Measurements from ENCODE around the gene LYSET. TPM values are rescaled to one million over a fixed set of nuclear protein-coding genes. Genes with fewer than 3 reads are reported as not detected.

The LYSET gene
- total and polyA plus RNA-seq, 2 experiments from 2014 or later: 7.5 to 42.3 TPM

DNA sequence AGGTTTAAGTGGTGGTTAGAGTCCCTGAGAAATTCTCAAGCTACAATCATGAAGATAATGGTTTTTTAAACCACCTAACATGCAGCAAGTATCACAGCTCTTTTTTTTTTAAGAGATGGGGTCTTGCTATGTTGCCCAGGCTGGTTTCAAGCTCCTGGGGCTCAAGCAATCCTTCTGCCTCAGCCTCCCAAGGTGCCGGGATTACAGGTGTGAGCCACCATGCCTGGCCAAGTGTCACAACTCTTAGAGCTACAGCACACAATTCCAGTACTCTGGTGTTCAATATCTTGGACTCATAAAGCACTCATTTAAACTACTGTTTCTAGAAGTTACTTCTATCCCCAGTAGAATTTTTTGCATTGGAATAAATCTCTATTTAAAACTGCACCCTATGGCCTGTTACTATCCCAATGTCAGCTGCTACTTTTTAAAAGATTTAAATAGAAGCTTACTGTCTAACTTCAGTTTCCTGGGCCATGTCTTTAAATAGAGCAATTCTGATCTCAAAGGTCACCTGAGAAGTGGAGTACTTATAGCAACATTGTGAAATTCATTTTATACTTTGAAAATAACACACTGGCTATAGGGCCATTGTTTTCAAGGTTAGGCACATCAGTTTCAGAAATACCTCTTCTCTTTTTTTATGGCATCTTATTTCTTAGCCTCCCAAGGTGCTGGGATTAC, 10.3 kb downstream of the LYSET start:
- peak overlapping the region; percentile 12 for H3K27ac ChIP-seq
- H3K36me3 ChIP-seq: no peaks in the 10 kb centered on the region
- TF ChIP-seq CTCF (IDR thresholded peaks at IDR 0.05; ENCODE audit: low read depth, low read length): no peak
- H3K9me3 ChIP-seq (ENCODE audit: low read depth): no peaks in the 10 kb centered on the region
- no peak for DNase-seq (ENCODE audit: low read depth in 1 of 2, low spot score in 1 of 2)
- no peak overlapping the region for H3K4me3 ChIP-seq
- H3K27me3 ChIP-seq: no peaks in the 10 kb centered on the region
- H3K4me1 ChIP-seq (ENCODE audit: low read depth): no peaks in the 10 kb centered on the region

- Histone ChIP-seq H3K4me1 (ENCODE audit: low read depth) (no peaks in the 10 kb centered on the region), H3K4me3 (no peak overlapping the region), H3K27me3 (no peaks in the 10 kb centered on the region), H3K36me3 (no peaks in the 10 kb centered on the region), H3K27ac (no peak overlapping the region), H3K9me3 (ENCODE audit: low read depth) (no peaks in the 10 kb centered on the region)
- no peak for TF ChIP-seq CTCF (IDR thresholded peaks at IDR 0.05; ENCODE audit: low read depth, low read length)
- no peak for DNase-seq (ENCODE audit: low read depth in 1 of 2, low spot score in 1 of 2)
Observed at GRCh38 chr14:93199031-93199430, 13.9 kb downstream of the LYSET start.

GRCh38 chr14:93200553-93200952, 15.4 kb downstream of the LYSET start:
- no peaks in the 10 kb centered on the region for H3K36me3 ChIP-seq
- H3K27me3 ChIP-seq: no peaks in the 10 kb centered on the region
- no peak for DNase-seq (ENCODE audit: low read depth in 1 of 2, low spot score in 1 of 2)
- H3K4me1 ChIP-seq (ENCODE audit: low read depth): no peaks in the 10 kb centered on the region
- no peaks in the 10 kb centered on the region for H3K9me3 ChIP-seq (ENCODE audit: low read depth)
- H3K4me3 ChIP-seq: no peak overlapping the region
- no peak for TF ChIP-seq CTCF (IDR thresholded peaks at IDR 0.05; ENCODE audit: low read depth, low read length)
- H3K27ac ChIP-seq: no peak overlapping the region

GRCh38 chr14:93201155-93201704, 16.1 kb downstream of the LYSET start:
- Histone ChIP-seq H3K9me3 (ENCODE audit: low read depth) (no peaks in the 10 kb centered on the region), H3K4me1 (ENCODE audit: low read depth) (peaks cover 4% of the 10 kb centered on the region), H3K27ac (no peak overlapping the region), H3K36me3 (no peaks in the 10 kb centered on the region), H3K27me3 (no peaks in the 10 kb centered on the region), H3K4me3 (no peak overlapping the region)
- TF ChIP-seq CTCF (IDR thresholded peaks at IDR 0.05; ENCODE audit: low read depth, low read length): no peak
- no peak for DNase-seq (ENCODE audit: low read depth in 1 of 2, low spot score in 1 of 2)

DNA sequence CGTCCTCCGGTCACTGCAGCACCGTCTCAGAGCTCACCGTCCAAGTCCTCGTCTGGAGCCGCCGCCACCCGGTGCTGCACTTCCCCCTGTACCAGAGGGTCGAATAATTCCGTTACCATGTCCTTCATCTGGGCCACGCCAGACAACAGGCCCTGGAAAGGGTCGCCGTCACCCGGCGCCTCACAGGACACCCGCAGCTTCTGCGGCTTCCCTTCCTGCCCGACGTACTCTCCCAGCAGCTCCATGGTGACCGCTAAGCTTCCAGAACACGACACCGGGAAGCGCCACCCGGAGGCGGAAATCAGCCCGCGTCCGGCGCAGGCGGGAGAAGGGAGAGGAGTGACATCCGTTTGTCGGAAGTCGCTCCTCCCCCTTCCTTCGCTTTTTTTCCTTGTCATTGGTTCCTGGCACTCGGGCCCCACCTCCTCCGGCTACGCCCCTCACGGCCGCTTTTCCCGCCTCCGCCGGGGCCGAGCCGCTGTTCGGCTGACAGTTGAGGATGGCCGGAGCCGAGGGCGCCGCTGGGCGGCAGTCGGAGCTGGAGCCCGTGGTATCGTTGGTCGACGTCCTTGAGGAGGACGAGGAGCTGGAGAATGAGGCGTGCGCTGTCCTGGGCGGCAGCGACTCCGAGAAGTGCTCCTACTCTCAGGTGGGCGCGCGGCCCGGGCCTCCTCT, 21.8 kb downstream of the LYSET start, which contains the start of the genes GON7 and UBR7:
GON7 (minus strand) TSS at position 273 of the 675 bp plus-strand sequence; CDS start at position 245, 28 bp downstream.
UBR7 (plus strand) TSS at position 464 of the 675 bp plus-strand sequence; CDS start at position 500, 36 bp downstream.
- Histone ChIP-seq H3K27ac (peak within 1 kb of the TSS; percentile 80), H3K9me3 (ENCODE audit: low read depth) (no peaks in the 10 kb centered on the region), H3K36me3 (peaks cover 6% of the 10 kb centered on the region), H3K27me3 (no peaks in the 10 kb centered on the region), H3K4me1 (ENCODE audit: low read depth) (peaks cover 10% of the 10 kb centered on the region), H3K4me3 (peak within 1 kb of the TSS; percentile 83)
- DNase-seq (ENCODE audit: low read depth in 1 of 2, low spot score in 1 of 2): peak; percentile 97 to 98
- TF ChIP-seq CTCF (IDR thresholded peaks at IDR 0.05; ENCODE audit: low read depth, low read length): peak; percentile 31

All from cardiac muscle cell (in vitro differentiated cells and primary cell).